GM19452 (cell line): Measurements from ENCODE around the gene CDH5.
"Not testable (repeated sequence)": the region's sequence is repeated elsewhere in the genome, so short reads cannot be mapped to it uniquely, and the experiment has no call there.

ENCODE experiments used
- ATAC-seq: cut with Tn5 transposase; IDR thresholded peaks from one replicate; pipeline ENCODE4 v1.9.1; 2021; ENCODE audit not compliant: unreplicated experiment

The CDH5 gene

GRCh38 chr16:66435896-66436295 lies 69.4 kb downstream of the CDH5 start:
- no peak for ATAC-seq

GRCh38 chr16:66437391-66437945 lies 71.0 kb downstream of the CDH5 start:
- no peak for ATAC-seq

- no peak for ATAC-seq
Measured at GRCh38 chr16:66438536-66438935, 72.0 kb downstream of the CDH5 start.

GRCh38 chr16:66439051-66439730 lies 72.7 kb downstream of the CDH5 start:
- ATAC-seq = no peak

- no peak for ATAC-seq
Measured at GRCh38 chr16:66440271-66440802, 73.8 kb downstream of the CDH5 start.

- ATAC-seq = no peak
Measured at GRCh38 chr16:66440970-66441369, 74.5 kb downstream of the CDH5 start.

GRCh38 chr16:66441586-66442375 lies 75.3 kb downstream of the CDH5 start:
- ATAC-seq = no peak

GRCh38 chr16:66442502-66443268 lies 76.2 kb downstream of the CDH5 start:
- no peak for ATAC-seq

- no peak for ATAC-seq
Measured at GRCh38 chr16:66443269-66443652, 76.8 kb downstream of the CDH5 start.

- no peak for ATAC-seq
Measured at GRCh38 chr16:66444049-66444481, 77.6 kb downstream of the CDH5 start.

- no peak for ATAC-seq
Measured at GRCh38 chr16:66446737-66447136, 80.2 kb downstream of the CDH5 start.

- no peak for ATAC-seq
Measured at GRCh38 chr16:66447491-66447890, 81.0 kb downstream of the CDH5 start.

GRCh38 chr16:66451548-66451947 lies 85.1 kb downstream of the CDH5 start:
- no peak for ATAC-seq

GRCh38 chr16:66453230-66453629 lies 86.7 kb downstream of the CDH5 start:
- ATAC-seq = not testable (repeated sequence)
